Smooth muscle cell (in vitro differentiated cells): ENCODE data around the gene TBC1D24. TPM values are rescaled to one million over a fixed set of nuclear protein-coding genes. Genes with fewer than 3 reads are reported as not detected.
"Not testable (repeated sequence)": the region's sequence is repeated elsewhere in the genome, so short reads cannot be mapped to it uniquely, and the experiment has no call there.

Source experiments
- DNase-seq: peaks from one replicate; lab custom pipeline; 2025; ENCODE audit not compliant: unreplicated experiment; lab: John Stamatoyannopoulos, UW
- H2AFZ ChIP-seq: fragments of 200-600 bp; sonication (generic); 2 replicates; pipeline ENCODE4 v1.6.0; 2016; ENCODE audit warnings: antibody characterized with exemption, low read depth, mild to moderate bottlenecking
- H3F3A ChIP-seq: fragments of 200-600 bp; sonication (generic); 2 replicates; pipeline ENCODE4 v1.6.0; 2017; ENCODE audit warnings: antibody characterized with exemption, low read depth
- H3K27ac ChIP-seq: fragments of 200-600 bp; sonication (generic); 2 replicates; pipeline ENCODE4 v1.5.1; 2016; ENCODE audit warnings: low read depth, mild to moderate bottlenecking
- H3K27me3 ChIP-seq: fragments of 200-600 bp; sonication (generic); 2 replicates; pipeline ENCODE4 v1.6.1; 2016; ENCODE audit warnings: low read depth, mild to moderate bottlenecking
- H3K36me3 ChIP-seq: fragments of 200-600 bp; sonication (generic); 2 replicates; pipeline ENCODE4 v1.5.1; 2016; ENCODE audit warnings: low read depth
- H3K4me1 ChIP-seq: fragments of 200-600 bp; sonication (generic); 2 replicates; pipeline ENCODE4 v1.5.1; 2016; ENCODE audit warnings: low read depth
- H3K4me2 ChIP-seq: fragments of 200-600 bp; sonication (generic); 2 replicates; pipeline ENCODE4 v1.6.0; 2016; ENCODE audit warnings: mild to moderate bottlenecking
- H3K4me3 ChIP-seq: fragments of 200-600 bp; sonication (generic); 2 replicates; pipeline ENCODE4 v1.5.1; 2016; ENCODE audit warnings: mild to moderate bottlenecking
- H3K79me2 ChIP-seq: fragments of 200-600 bp; sonication (generic); 2 replicates; pipeline ENCODE4 v1.6.0; 2016; ENCODE audit warnings: low read depth, mild to moderate bottlenecking
- H3K9ac ChIP-seq: fragments of 200-600 bp; sonication (generic); 2 replicates; pipeline ENCODE4 v1.6.0; 2016; ENCODE audit warnings: low read depth
- H3K9me3 ChIP-seq: fragments of 200-600 bp; sonication (generic); replicated peaks from 2 replicates; pipeline ENCODE4 v1.5.1; 2016; ENCODE audit warnings: low read depth
- H4K20me1 ChIP-seq: fragments of 200-600 bp; sonication (generic); 2 replicates; pipeline ENCODE4 v1.6.0; 2016; ENCODE audit warnings: low read depth
- CTCF ChIP-seq: fragments of 200-600 bp; sonication (generic); IDR thresholded peaks from 2 replicates; pipeline ENCODE4 v1.5.1; 2017; ENCODE audit warnings: borderline replicate concordance, mild to moderate bottlenecking, antibody characterized with exemption; ENCODE audit not compliant: insufficient read depth, poor library complexity, severe bottlenecking
- WGBS: methylation state at CpG from one replicate; pipeline ENCODE4 v1.1.7; 2016; ENCODE audit warnings: low lambda C conversion rate; 5-methylcytosine and 5-hydroxymethylcytosine counted together
- polyA plus RNA-seq: library from polyadenylated mRNA; unstranded; fragments of >200 nt; fragmentation: Nextera tagmentation; extraction: Ambion mirVana; gene quantifications from 2 replicates; pipeline ENCODE4 v1.2.1, GENCODE V29; 2016
- total RNA-seq: library from RNA; depleted of rRNA; stranded (reverse); fragments of >200 nt; gene quantifications from 2 replicates; pipeline ENCODE4 v1.2.3, GENCODE V29; 2014

The TBC1D24 gene
- total and polyA plus RNA-seq, 2 experiments from 2014 or later, result 5.5 to 9.2 TPM

GRCh38 chr16:2535625-2536013 lies 60.7 kb downstream of the TBC1D24 start:
- H3F3A ChIP-seq, result peaks cover 15% of the 10 kb centered on the region
- peaks cover 22% of the 10 kb centered on the region for H3K79me2 ChIP-seq
- H3K4me1 ChIP-seq, result peaks cover 6% of the 10 kb centered on the region
- peak overlapping the region; percentile 72 for H3K27ac ChIP-seq
- H3K9ac ChIP-seq, result no peak overlapping the region
- H3K4me3 ChIP-seq, result no peak overlapping the region
- TF ChIP-seq CTCF, result no peak
- no peaks in the 10 kb centered on the region for H3K9me3 ChIP-seq
- H3K27me3 ChIP-seq, result no peaks in the 10 kb centered on the region
- 27% methylated on average over 9 of the region's 9 CpGs for WGBS
- H2AFZ ChIP-seq, result no peak overlapping the region
- no peak for DNase-seq
- H3K36me3 ChIP-seq, result no peaks in the 10 kb centered on the region
- peaks cover 22% of the 10 kb centered on the region for H4K20me1 ChIP-seq
- H3K4me2 ChIP-seq, result peak overlapping the region; percentile 32

GRCh38 chr16:2537451-2538379 lies 62.8 kb downstream of the TBC1D24 start, which contains the start of gene PDPK1:
Gene PDPK1, plus strand, starts transcription at chr16:2538021. Its CDS starts 92 bp downstream, at chr16:2538113.
- DNase-seq, result peak; percentile 81
- Histone ChIP-seq H2AFZ (no peak within 1 kb of the TSS), H3K9me3 (no peaks in the 10 kb centered on the region), H4K20me1 (peaks cover 40% of the 10 kb centered on the region), H3K79me2 (peaks cover 39% of the 10 kb centered on the region), H3K9ac (peak within 1 kb of the TSS; percentile 65), H3K4me1 (no peaks in the 10 kb centered on the region), H3F3A (peaks cover 8% of the 10 kb centered on the region), H3K36me3 (no peaks in the 10 kb centered on the region), H3K27ac (peak within 1 kb of the TSS; percentile 75), H3K4me3 (peak within 1 kb of the TSS; percentile 77), H3K27me3 (no peaks in the 10 kb centered on the region), H3K4me2 (peak within 1 kb of the TSS; percentile 89)
- 3% methylated on average over 48 of the region's 126 CpGs for WGBS
- no peak for TF ChIP-seq CTCF

- H3K27me3 ChIP-seq, H3K9me3 ChIP-seq, H3K27ac ChIP-seq, H3K36me3 ChIP-seq, H2AFZ ChIP-seq, H3F3A ChIP-seq, H3K4me1 ChIP-seq, DNase-seq, H3K9ac ChIP-seq: not testable (repeated sequence)
- Histone ChIP-seq H3K79me2 (peaks cover 48% of the 10 kb centered on the region), H3K4me3 (peak overlapping the region; percentile 60), H3K4me2 (peak overlapping the region; percentile 89), H4K20me1 (peaks cover 49% of the 10 kb centered on the region)
- 93% methylated on average over 24 of the region's 24 CpGs for WGBS
Measured at GRCh38 chr16:2539192-2539844, 64.4 kb downstream of the TBC1D24 start.

GRCh38 chr16:2539845-2540458 lies 65.0 kb downstream of the TBC1D24 start:
- not testable (repeated sequence) for H3K4me2 ChIP-seq, H3K4me3 ChIP-seq, H3F3A ChIP-seq

GRCh38 chr16:2540912-2541311 lies 66.0 kb downstream of the TBC1D24 start:
- Histone ChIP-seq H3K79me2 (peaks cover 64% of the 10 kb centered on the region), H4K20me1 (peaks cover 65% of the 10 kb centered on the region)
- DNase-seq, H3K4me3 ChIP-seq, H3K4me1 ChIP-seq, H3K27ac ChIP-seq, H3K27me3 ChIP-seq, H3K36me3 ChIP-seq, H3K4me2 ChIP-seq, H2AFZ ChIP-seq, H3F3A ChIP-seq, H3K9ac ChIP-seq, H3K9me3 ChIP-seq: not testable (repeated sequence)
- 92% methylated on average over 4 of the region's 4 CpGs for WGBS

More at GRCh38 chr16:2539845-2540458, 65.0 kb downstream of the TBC1D24 start:
- H4K20me1 ChIP-seq, result peaks cover 55% of the 10 kb centered on the region
- TF ChIP-seq CTCF, result peak; percentile 39
- not testable (repeated sequence) for H3K36me3 ChIP-seq, H2AFZ ChIP-seq, H3K27ac ChIP-seq, H3K4me1 ChIP-seq, H3K9me3 ChIP-seq, H3K27me3 ChIP-seq, DNase-seq, H3K9ac ChIP-seq
- WGBS, result 82% methylated on average over 14 of the region's 14 CpGs
- H3K79me2 ChIP-seq, result peaks cover 54% of the 10 kb centered on the region
